Fibroblast of pulmonary artery (primary cell): Measurements from ENCODE around the gene NYNRIN.
A peak's percentile ranks its signal among the peaks of the same experiment; 100 is the strongest.

Experiments used
- DNase-seq: peaks from one replicate; pipeline ENCODE4 v3.0.0-alpha.2; 2010; ENCODE audit warnings: low read depth
- H3K4me3 ChIP-seq: replicated peaks from 2 replicates; pipeline ENCODE4 v1.5.1; 2011; ENCODE audit warnings: low read depth, mild to moderate bottlenecking, control low read depth, low read length, moderate library complexity
- TF ChIP-seq, protein P1 (sequence below): IDR thresholded peaks from 2 replicates; pipeline ENCODE4 v1.5.1; 2011; ENCODE audit warnings: mild to moderate bottlenecking, control low read depth, low read length, inconsistent platforms; ENCODE audit errors: missing control alignments

NYNRIN gene

DNA sequence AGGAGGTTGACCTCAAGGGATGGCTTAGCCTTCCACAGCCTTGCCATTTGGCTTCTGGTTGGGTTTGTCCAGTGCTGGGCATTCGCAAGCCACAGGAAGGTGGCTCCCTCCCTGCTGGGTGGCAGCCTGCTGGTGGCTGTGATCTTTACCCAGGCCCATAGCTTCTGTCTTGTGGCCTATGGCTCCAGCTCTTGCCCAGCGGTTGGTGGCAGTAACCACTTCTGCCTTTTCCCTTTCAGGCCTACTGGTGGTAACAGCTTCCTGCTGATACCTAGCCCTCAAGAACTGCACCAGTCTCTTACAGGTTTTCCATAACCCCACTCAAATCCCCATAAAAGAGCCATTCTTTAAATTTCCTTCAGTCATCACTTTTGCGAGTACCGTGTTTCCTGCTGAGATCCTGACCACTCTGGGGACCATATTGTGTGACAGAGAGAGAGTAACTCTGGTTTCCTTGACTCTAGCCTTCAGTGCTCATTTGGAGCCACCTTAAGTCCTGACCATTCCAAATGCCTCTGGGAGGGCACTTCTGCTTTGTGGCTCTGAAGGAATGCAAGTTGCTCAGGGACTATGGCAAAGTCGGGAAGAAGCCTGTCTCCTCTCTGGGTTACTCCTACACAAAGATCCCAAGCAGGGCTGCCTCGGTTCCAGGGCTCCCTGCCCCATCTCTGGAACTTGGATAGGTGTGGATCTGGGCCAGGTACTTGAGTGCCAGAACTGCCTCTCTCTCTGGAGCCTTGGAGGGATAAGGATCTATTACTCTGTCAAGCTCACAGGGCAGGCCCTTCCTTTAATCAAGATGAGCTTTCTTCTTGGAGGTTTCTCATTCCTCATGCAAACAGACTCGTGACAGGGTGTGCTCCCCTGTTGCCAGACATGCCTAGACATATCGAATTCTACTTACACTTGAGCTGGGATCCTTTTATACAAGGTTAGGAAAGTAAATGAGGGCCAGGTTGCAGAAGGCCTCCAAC is 2.9 kb upstream of the NYNRIN start:
- no peak overlapping the region for H3K4me3 ChIP-seq
- TF ChIP-seq, protein P1, sequence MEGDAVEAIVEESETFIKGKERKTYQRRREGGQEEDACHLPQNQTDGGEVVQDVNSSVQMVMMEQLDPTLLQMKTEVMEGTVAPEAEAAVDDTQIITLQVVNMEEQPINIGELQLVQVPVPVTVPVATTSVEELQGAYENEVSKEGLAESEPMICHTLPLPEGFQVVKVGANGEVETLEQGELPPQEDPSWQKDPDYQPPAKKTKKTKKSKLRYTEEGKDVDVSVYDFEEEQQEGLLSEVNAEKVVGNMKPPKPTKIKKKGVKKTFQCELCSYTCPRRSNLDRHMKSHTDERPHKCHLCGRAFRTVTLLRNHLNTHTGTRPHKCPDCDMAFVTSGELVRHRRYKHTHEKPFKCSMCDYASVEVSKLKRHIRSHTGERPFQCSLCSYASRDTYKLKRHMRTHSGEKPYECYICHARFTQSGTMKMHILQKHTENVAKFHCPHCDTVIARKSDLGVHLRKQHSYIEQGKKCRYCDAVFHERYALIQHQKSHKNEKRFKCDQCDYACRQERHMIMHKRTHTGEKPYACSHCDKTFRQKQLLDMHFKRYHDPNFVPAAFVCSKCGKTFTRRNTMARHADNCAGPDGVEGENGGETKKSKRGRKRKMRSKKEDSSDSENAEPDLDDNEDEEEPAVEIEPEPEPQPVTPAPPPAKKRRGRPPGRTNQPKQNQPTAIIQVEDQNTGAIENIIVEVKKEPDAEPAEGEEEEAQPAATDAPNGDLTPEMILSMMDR = no peak
- peak; percentile 25 for DNase-seq

DNA sequence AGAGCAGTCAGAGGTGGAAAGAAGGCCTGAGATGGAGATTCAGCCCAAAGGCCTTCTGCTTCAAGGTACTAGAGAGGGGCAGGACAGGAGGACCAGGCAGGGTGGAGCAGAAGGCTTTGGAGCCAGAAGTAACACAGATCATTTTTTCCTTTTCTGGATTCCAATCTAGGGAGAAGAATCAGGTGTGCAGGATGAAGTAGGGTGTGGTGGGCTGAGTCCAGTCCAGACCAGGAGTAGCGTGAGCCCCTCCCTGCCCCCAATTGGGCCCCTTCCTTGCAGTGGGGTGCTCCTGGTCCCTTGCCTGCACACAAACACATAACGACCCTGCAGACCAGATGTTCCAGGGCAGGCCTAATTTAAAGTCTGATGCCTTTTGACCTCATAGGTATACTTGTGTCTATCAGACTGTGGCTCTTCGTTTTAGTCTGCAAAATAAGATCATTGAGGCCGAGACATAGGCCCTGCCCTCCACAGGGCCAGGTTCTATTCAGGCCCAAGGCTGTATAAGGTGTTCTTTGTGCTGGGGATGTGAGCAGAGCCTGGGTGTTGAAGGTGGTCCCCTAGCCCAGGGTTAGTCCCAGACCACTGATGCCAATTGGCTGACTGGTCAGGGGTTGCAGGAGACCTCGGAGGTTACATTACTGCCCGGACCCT is 1.0 kb upstream of the NYNRIN start:
- TF ChIP-seq, protein P1 = no peak
- DNase-seq = no peak
- H3K4me3 ChIP-seq = no peak overlapping the region

DNA sequence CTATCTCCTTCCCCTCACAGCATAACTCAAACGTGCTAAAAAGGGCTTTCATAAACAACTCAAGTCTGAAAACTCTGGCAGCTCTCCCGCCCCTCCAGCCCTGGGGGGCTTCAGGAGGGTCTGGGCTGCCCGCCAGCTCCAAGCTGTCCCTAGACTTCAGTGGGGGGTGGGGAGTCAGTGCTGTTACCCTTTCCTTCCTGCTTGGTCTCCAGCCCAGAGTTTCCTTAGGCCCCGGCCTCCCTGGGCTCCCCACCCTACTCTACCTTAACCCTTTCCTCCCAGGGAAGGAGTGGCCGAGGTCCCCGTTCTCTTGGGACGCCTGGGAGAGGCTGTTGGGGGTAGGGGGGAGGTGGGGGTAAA is 530 bp upstream of the NYNRIN start:
- peak overlapping the region; percentile 72 for H3K4me3 ChIP-seq
- TF ChIP-seq, protein P1 = no peak
- peak; percentile 48 for DNase-seq

DNA sequence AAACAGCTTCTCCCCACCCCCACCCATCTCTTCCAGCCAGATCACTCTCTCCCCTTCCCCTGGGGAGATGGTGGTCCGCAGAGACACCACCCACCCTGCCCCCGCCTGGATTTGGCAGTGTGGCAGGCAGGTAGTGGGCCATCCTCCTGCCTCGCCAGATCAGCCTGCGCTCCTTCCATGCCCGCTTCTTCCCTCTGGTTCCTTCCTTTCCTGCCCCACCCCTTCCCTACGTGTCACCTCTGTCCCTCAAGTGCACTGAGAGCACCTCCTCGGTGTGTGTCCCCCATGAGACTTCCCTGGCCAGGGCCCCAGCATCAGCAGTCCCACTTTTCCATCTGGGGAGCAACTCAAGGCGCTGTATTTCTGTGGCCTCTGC is 632 bp downstream of the NYNRIN start:
- TF ChIP-seq, protein P1 = no peak
- no peak for DNase-seq
- peak overlapping the region; percentile 72 for H3K4me3 ChIP-seq

DNA sequence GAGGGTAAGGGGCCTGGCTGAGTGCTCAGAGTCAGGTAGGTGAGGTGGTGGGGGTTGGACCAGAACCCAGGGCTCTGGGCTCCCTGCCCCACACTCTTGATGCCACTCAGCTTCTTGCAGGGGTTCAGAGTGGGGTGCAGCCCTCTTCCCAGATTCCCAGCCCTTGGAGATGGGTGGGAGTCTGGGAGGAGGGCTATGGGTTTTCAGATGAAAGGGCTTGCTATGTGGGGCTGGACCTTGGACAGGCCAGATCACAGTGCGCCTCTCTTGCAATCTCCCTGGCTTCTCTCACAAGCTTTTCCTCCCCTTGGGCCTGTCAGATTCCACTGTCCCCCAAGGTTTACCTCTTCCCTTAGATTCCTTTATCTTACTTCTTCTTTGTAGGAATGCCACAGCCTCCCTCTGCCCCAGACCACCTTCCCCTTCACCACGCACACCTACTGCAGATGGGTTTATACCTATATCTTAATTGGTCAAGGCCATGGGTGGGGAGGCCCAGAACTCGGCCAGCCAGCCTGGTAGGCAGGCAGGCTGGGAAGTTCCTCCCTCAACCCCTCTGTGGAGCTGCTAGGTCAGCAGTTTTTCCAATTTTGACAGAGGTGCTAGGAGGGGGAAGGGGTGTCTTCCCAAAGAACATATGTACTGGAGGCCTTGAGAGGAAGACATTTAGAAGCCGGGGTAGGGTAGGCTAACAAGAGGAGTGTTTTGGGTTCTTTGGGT is 1.4 kb downstream of the NYNRIN start:
- DNase-seq = no peak
- TF ChIP-seq, protein P1 = no peak
- H3K4me3 ChIP-seq = peak overlapping the region; percentile 72

DNA sequence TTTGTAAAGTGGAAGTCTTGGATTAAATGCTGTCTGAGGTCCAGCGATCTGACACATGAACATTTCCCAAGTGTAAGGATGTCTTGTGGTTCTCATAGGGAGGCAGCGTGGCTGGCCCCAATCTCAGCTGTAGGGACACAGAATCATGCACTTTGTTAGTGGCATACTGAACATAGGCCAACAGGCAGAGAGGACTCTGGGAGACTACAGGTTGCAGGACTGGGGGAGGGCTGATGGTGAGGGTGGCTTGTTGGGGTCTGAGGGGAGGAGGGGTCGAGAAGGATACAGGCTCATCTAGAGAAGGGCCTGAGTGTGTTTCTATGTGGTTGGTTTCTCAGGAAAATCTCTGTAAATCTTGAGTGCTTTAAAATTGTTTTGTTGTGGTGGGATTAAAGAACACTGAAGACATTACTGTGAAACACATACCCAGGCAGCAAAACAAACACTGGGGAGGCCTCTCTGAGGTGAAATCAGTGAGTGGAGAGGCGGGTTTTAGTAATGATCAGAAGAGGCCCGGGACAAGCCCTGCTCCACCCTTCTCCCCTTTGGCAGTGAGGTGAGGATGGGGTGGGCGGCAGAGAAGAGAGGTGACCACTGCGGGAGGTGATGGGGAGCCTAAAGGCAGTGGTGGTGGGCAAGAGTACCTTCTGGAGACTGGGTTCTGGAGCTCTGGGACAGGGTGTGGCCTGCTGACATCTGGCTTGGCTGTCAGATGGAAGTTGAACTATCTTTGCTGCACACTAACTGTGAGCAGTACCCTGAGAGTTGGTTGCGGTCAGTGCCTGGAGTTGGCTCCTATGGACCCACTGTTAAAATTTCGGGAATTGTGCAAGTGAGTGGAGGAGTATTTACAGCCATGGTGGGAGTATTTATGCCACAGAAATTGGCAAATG is 3.3 kb downstream of the NYNRIN start:
- no peak for DNase-seq
- TF ChIP-seq, protein P1 = no peak
- peak overlapping the region; percentile 7 for H3K4me3 ChIP-seq
